Measurements from ENCODE around the gene TMEM30A.

TMEM30A gene

GRCh38 chr6:75219263-75219662 lies 65.3 kb downstream of the TMEM30A start:
- Histone ChIP-seq H3K4me1 (ENCODE audit: control insufficient read depth, insufficient read depth, low read length) (no peaks in the 10 kb centered on the region), H3K27me3 (ENCODE audit: control insufficient read depth, insufficient read depth, low read length) (no peaks in the 10 kb centered on the region), H3K4me3 (ENCODE audit: low read length) (no peak overlapping the region), H3K9me3 (ENCODE audit: control insufficient read depth, insufficient read depth, low read length) (no peaks in the 10 kb centered on the region), H3K36me3 (ENCODE audit: control insufficient read depth, insufficient read depth, low read length) (no peaks in the 10 kb centered on the region), H3K27ac (ENCODE audit: low read length) (no peak overlapping the region)
- DNase-seq (ENCODE audit: low read depth, low spot score) = no peak
- WGBS (ENCODE audit: insufficient coverage, insufficient read length) = no CpG with 5 or more reads among the region's 3 CpGs

- no peak for DNase-seq (ENCODE audit: low read depth, low spot score)
- no peak overlapping the region for H3K4me3 ChIP-seq (ENCODE audit: low read length)
- no peaks in the 10 kb centered on the region for H3K36me3 ChIP-seq (ENCODE audit: control insufficient read depth, insufficient read depth, low read length)
- no peaks in the 10 kb centered on the region for H3K9me3 ChIP-seq (ENCODE audit: control insufficient read depth, insufficient read depth, low read length)
- no peak overlapping the region for H3K27ac ChIP-seq (ENCODE audit: low read length)
- peaks cover 3% of the 10 kb centered on the region; the same call in 1 of the 2 replicates for H3K4me1 ChIP-seq (ENCODE audit: control insufficient read depth, insufficient read depth, low read length)
- no CpG with 5 or more reads among the region's 4 CpGs for WGBS (ENCODE audit: insufficient coverage, insufficient read length)
- no peaks in the 10 kb centered on the region for H3K27me3 ChIP-seq (ENCODE audit: control insufficient read depth, insufficient read depth, low read length)
Observed at GRCh38 chr6:75217193-75217592, 67.4 kb downstream of the TMEM30A start.

GRCh38 chr6:75215291-75215690 lies 69.3 kb downstream of the TMEM30A start:
- no peak overlapping the region for H3K27ac ChIP-seq (ENCODE audit: low read length)
- H3K4me1 ChIP-seq (ENCODE audit: control insufficient read depth, insufficient read depth, low read length) = peaks cover 7% of the 10 kb centered on the region; the same call in 1 of the 2 replicates
- no peak overlapping the region for H3K4me3 ChIP-seq (ENCODE audit: low read length)
- no peaks in the 10 kb centered on the region for H3K27me3 ChIP-seq (ENCODE audit: control insufficient read depth, insufficient read depth, low read length)
- WGBS (ENCODE audit: insufficient coverage, insufficient read length) = no CpG with 5 or more reads among the region's 4 CpGs
- no peaks in the 10 kb centered on the region for H3K36me3 ChIP-seq (ENCODE audit: control insufficient read depth, insufficient read depth, low read length)
- H3K9me3 ChIP-seq (ENCODE audit: control insufficient read depth, insufficient read depth, low read length) = no peaks in the 10 kb centered on the region
- no peak for DNase-seq (ENCODE audit: low read depth, low spot score)

GRCh38 chr6:75213732-75214131 lies 70.9 kb downstream of the TMEM30A start:
- Histone ChIP-seq H3K9me3 (ENCODE audit: control insufficient read depth, insufficient read depth, low read length) (no peaks in the 10 kb centered on the region), H3K4me3 (ENCODE audit: low read length) (no peak overlapping the region), H3K36me3 (ENCODE audit: control insufficient read depth, insufficient read depth, low read length) (no peaks in the 10 kb centered on the region), H3K4me1 (ENCODE audit: control insufficient read depth, insufficient read depth, low read length) (peaks cover 7% of the 10 kb centered on the region; the same call in 1 of the 2 replicates), H3K27ac (ENCODE audit: low read length) (no peak overlapping the region), H3K27me3 (ENCODE audit: control insufficient read depth, insufficient read depth, low read length) (peaks cover under 1% of the 10 kb centered on the region; the same call in 1 of the 2 replicates)
- WGBS (ENCODE audit: insufficient coverage, insufficient read length) = no CpG with 5 or more reads among the region's 2 CpGs
- DNase-seq (ENCODE audit: low read depth, low spot score) = no peak

GRCh38 chr6:75213112-75213511 lies 71.5 kb downstream of the TMEM30A start:
- Histone ChIP-seq H3K4me3 (ENCODE audit: low read length) (no peak overlapping the region), H3K36me3 (ENCODE audit: control insufficient read depth, insufficient read depth, low read length) (no peaks in the 10 kb centered on the region), H3K9me3 (ENCODE audit: control insufficient read depth, insufficient read depth, low read length) (no peaks in the 10 kb centered on the region), H3K27me3 (ENCODE audit: control insufficient read depth, insufficient read depth, low read length) (peaks cover 7% of the 10 kb centered on the region; the same call in 1 of the 2 replicates), H3K4me1 (ENCODE audit: control insufficient read depth, insufficient read depth, low read length) (peaks cover 7% of the 10 kb centered on the region; the same call in 1 of the 2 replicates), H3K27ac (ENCODE audit: low read length) (no peak overlapping the region)
- no CpG with 5 or more reads among the region's 1 CpG for WGBS (ENCODE audit: insufficient coverage, insufficient read length)
- DNase-seq (ENCODE audit: low read depth, low spot score) = no peak

GRCh38 chr6:75211920-75212590 lies 72.5 kb downstream of the TMEM30A start:
- peaks cover 7% of the 10 kb centered on the region; the same call in 1 of the 2 replicates for H3K4me1 ChIP-seq (ENCODE audit: control insufficient read depth, insufficient read depth, low read length)
- H3K4me3 ChIP-seq (ENCODE audit: low read length) = no peak overlapping the region
- DNase-seq (ENCODE audit: low read depth, low spot score) = no peak
- no peaks in the 10 kb centered on the region for H3K9me3 ChIP-seq (ENCODE audit: control insufficient read depth, insufficient read depth, low read length)
- no CpG with 5 or more reads among the region's 3 CpGs for WGBS (ENCODE audit: insufficient coverage, insufficient read length)
- H3K27ac ChIP-seq (ENCODE audit: low read length) = no peak overlapping the region
- peaks cover 16% of the 10 kb centered on the region for H3K27me3 ChIP-seq (ENCODE audit: control insufficient read depth, insufficient read depth, low read length)
- H3K36me3 ChIP-seq (ENCODE audit: control insufficient read depth, insufficient read depth, low read length) = no peaks in the 10 kb centered on the region

GRCh38 chr6:75210885-75211739 lies 73.5 kb downstream of the TMEM30A start:
- Histone ChIP-seq H3K27ac (ENCODE audit: low read length) (no peak overlapping the region), H3K4me1 (ENCODE audit: control insufficient read depth, insufficient read depth, low read length) (peaks cover 7% of the 10 kb centered on the region; the same call in 1 of the 2 replicates), H3K27me3 (ENCODE audit: control insufficient read depth, insufficient read depth, low read length) (peaks cover 25% of the 10 kb centered on the region), H3K9me3 (ENCODE audit: control insufficient read depth, insufficient read depth, low read length) (no peaks in the 10 kb centered on the region), H3K4me3 (ENCODE audit: low read length) (no peak overlapping the region), H3K36me3 (ENCODE audit: control insufficient read depth, insufficient read depth, low read length) (no peaks in the 10 kb centered on the region)
- DNase-seq (ENCODE audit: low read depth, low spot score) = no peak
- WGBS (ENCODE audit: insufficient coverage, insufficient read length) = no CpG with 5 or more reads among the region's 10 CpGs

GRCh38 chr6:75209184-75209723 lies 75.3 kb downstream of the TMEM30A start:
- no peak overlapping the region for H3K27ac ChIP-seq (ENCODE audit: low read length)
- no CpG with 5 or more reads among the region's 7 CpGs for WGBS (ENCODE audit: insufficient coverage, insufficient read length)
- no peaks in the 10 kb centered on the region for H3K9me3 ChIP-seq (ENCODE audit: control insufficient read depth, insufficient read depth, low read length)
- H3K27me3 ChIP-seq (ENCODE audit: control insufficient read depth, insufficient read depth, low read length) = peaks cover 39% of the 10 kb centered on the region
- no peak for DNase-seq (ENCODE audit: low read depth, low spot score)
- no peak overlapping the region for H3K4me3 ChIP-seq (ENCODE audit: low read length)
- H3K36me3 ChIP-seq (ENCODE audit: control insufficient read depth, insufficient read depth, low read length) = no peaks in the 10 kb centered on the region
- H3K4me1 ChIP-seq (ENCODE audit: control insufficient read depth, insufficient read depth, low read length) = peaks cover 7% of the 10 kb centered on the region; the same call in 1 of the 2 replicates

- no CpG with 5 or more reads among the region's 33 CpGs for WGBS (ENCODE audit: insufficient coverage, insufficient read length)
- Histone ChIP-seq H3K9me3 (ENCODE audit: control insufficient read depth, insufficient read depth, low read length) (no peaks in the 10 kb centered on the region), H3K27me3 (ENCODE audit: control insufficient read depth, insufficient read depth, low read length) (peaks cover 45% of the 10 kb centered on the region), H3K4me1 (ENCODE audit: control insufficient read depth, insufficient read depth, low read length) (peaks cover 7% of the 10 kb centered on the region; the same call in 1 of the 2 replicates), H3K27ac (ENCODE audit: low read length) (no peak overlapping the region), H3K4me3 (ENCODE audit: low read length) (no peak overlapping the region; the same call in 1 of the 2 replicates), H3K36me3 (ENCODE audit: control insufficient read depth, insufficient read depth, low read length) (no peaks in the 10 kb centered on the region)
- no peak for DNase-seq (ENCODE audit: low read depth, low spot score)
Observed at GRCh38 chr6:75208298-75209183, 76.1 kb downstream of the TMEM30A start.
